OCI-LY1 (cell line): ENCODE data around the gene IL1RAP.

ENCODE experiments used
- CTCF ChIP-seq: fragments of 200-600 bp; sonication (generic), shearing (Covaris generic); IDR thresholded peaks from 2 replicates; pipeline ENCODE4 v1.5.1; 2017; ENCODE audit warnings: mild to moderate bottlenecking, antibody characterized with exemption, low read length, moderate library complexity, mixed read lengths
- EZH2 ChIP-seq: fragments of 200-600 bp; sonication (generic), shearing (Covaris generic); IDR thresholded peaks from 2 replicates; pipeline ENCODE4 v1.8.0; 2017; ENCODE audit warnings: borderline replicate concordance, mixed run types, mild to moderate bottlenecking, antibody characterized with exemption, low read length, moderate library complexity, mixed read lengths

- no peak for TF ChIP-seq CTCF
- no peak for TF ChIP-seq EZH2
These were observed 29.8 kb downstream of the IL1RAP start for GRCh38 chr3:190543671-190544070.
